Ishikawa (cell line): ENCODE measurements around the gene CNTN1.

ENCODE experiments used
- CEBPB ChIP-seq: IDR thresholded peaks from 2 replicates; pipeline ENCODE4 v1.6.1; 2012
- CREB1 ChIP-seq: IDR thresholded peaks from 2 replicates; pipeline ENCODE4 v1.6.1; 2012; ENCODE audit warnings: low read depth
- EGR1 ChIP-seq: IDR thresholded peaks from 2 replicates; pipeline ENCODE4 v1.6.1; 2012
- EP300 ChIP-seq: IDR thresholded peaks from 2 replicates; pipeline ENCODE4 v1.6.1; 2012; ENCODE audit warnings: borderline replicate concordance
- FOXM1 ChIP-seq: IDR thresholded peaks from 2 replicates; pipeline ENCODE4 v1.6.1; 2012; ENCODE audit warnings: low read depth, borderline replicate concordance
- RAD21 ChIP-seq: IDR thresholded peaks from 2 replicates; pipeline ENCODE4 v1.6.1; 2012; ENCODE audit warnings: low read depth
- REST ChIP-seq: IDR thresholded peaks from 2 replicates; pipeline ENCODE4 v1.6.1; 2012; ENCODE audit warnings: low read depth, mild to moderate bottlenecking
- TAF1 ChIP-seq: IDR thresholded peaks from 2 replicates; pipeline ENCODE4 v1.6.1; 2012; ENCODE audit warnings: low read depth, mild to moderate bottlenecking
- TEAD4 ChIP-seq: IDR thresholded peaks from 2 replicates; pipeline ENCODE4 v1.6.1; 2012
- USF1 ChIP-seq: IDR thresholded peaks from 2 replicates; pipeline ENCODE4 v1.6.1; 2012
- YY1 ChIP-seq: IDR thresholded peaks from 2 replicates; pipeline ENCODE4 v1.6.1; 2012; ENCODE audit warnings: low read depth
- ZBTB7A ChIP-seq: IDR thresholded peaks from 2 replicates; pipeline ENCODE4 v1.6.1; 2012; ENCODE audit warnings: low read depth
- TF ChIP-seq, protein P1 (sequence below): IDR thresholded peaks from 2 replicates; pipeline ENCODE4 v1.6.1; 2012

GRCh38 chr12:40784102-40784501 lies 91.9 kb downstream of the CNTN1 start:
- no peak for TF ChIP-seq YY1
- no peak for TF ChIP-seq CEBPB
- TF ChIP-seq, protein P1, sequence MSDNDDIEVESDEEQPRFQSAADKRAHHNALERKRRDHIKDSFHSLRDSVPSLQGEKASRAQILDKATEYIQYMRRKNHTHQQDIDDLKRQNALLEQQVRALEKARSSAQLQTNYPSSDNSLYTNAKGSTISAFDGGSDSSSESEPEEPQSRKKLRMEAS, result no peak
- TF ChIP-seq ZBTB7A, result no peak
- TF ChIP-seq EP300, result no peak
- no peak for TF ChIP-seq TEAD4
- no peak for TF ChIP-seq REST
- TF ChIP-seq TAF1, result no peak
- TF ChIP-seq CREB1, result no peak
- no peak for TF ChIP-seq FOXM1
- no peak for TF ChIP-seq RAD21
- no peak for TF ChIP-seq USF1
- TF ChIP-seq EGR1, result no peak
